ENCODE measurements around the gene ADAM8.

ADAM8 gene

GRCh38 chr10:133249975-133250754 lies 26.5 kb downstream of the ADAM8 start:
- no peak overlapping the region for H3K4me3 ChIP-seq (ENCODE audit: low read depth, low read length)
- no peak for TF ChIP-seq CTCF (IDR thresholded peaks at IDR 0.05; ENCODE audit: borderline replicate concordance, insufficient read depth, low read depth, low read length)

DNA sequence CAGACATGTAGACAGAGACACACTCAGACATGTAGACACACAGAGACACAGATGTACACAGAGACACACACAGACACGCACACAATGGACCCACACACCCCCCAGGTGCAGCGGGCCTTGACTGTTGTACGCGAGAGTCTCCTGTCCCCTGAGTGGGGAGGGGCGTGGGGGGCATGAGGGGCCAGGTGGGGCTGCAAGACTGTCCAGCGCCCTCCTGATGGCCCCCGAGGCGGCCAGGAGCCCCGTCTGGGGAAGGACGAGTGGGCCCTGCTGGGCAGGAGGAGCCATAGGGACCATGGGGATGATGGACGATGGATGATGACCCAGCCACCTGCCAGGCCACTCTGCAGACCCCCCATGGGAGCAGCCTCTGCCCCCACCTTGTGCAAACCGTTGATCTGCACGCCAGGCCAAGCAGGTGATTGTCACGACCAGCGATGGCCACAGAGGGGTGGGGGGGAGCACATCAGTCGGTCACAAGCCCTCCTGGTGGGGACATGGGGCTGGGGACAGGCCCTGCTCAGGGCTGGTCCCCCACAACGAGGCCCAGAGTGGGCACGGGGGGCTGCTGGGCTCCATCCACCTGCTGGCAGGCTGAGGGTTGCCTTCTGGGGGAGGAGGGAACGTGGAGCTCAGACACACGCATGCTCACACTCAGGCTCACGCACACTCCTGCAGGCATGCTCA lies 27.4 kb downstream of the ADAM8 start:
- TF ChIP-seq CTCF (IDR thresholded peaks at IDR 0.05; ENCODE audit: borderline replicate concordance, insufficient read depth, low read depth, low read length) = 0 out of 2 replicates have a peak, but pooled peaks have one; percentile 17
- H3K4me3 ChIP-seq (ENCODE audit: low read depth, low read length) = no peak overlapping the region

GRCh38 chr10:133248334-133248715 lies 28.3 kb downstream of the ADAM8 start:
- no peak for TF ChIP-seq CTCF (IDR thresholded peaks at IDR 0.05; ENCODE audit: borderline replicate concordance, insufficient read depth, low read depth, low read length)

DNA sequence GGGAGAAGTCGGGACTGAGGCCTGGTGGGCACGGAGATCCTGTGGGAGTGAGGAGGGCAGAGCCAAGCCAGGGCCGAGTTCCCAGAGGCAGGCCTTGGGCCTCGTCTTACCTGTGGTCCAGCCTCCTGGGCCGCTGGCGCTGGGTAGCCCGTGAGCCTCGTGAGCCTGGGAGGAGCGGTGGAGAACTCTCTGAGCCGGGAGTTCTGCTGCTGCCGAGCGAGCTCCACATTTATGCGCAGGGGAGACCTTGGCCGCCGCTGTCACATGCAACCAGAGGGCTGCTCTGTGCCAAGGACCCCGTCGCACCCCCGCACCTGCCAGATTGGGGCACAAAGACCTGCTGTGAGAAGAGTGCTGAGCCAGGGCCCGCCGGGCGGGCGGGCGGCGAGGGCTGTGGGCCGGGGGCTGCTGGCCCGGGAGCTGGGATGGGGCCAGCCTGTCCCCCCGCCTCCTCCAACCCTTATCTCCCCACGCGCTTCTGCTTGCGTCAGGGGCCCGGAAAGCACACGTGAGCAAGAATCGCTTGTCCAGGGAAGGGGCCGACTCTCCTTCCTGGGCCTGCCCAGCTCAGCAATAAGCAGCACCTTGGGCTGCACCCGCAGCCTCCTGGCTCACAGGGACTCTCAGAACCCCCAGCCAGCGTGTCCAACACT lies 28.9 kb downstream of the ADAM8 start:
- no peak overlapping the region for H3K4me3 ChIP-seq (ENCODE audit: low read depth, low read length)
- no peak for TF ChIP-seq CTCF (IDR thresholded peaks at IDR 0.05; ENCODE audit: borderline replicate concordance, insufficient read depth, low read depth, low read length)

More at GRCh38 chr10:133248334-133248715, 28.3 kb downstream of the ADAM8 start:
- H3K4me3 ChIP-seq (ENCODE audit: low read depth, low read length) = no peak overlapping the region

GRCh38 chr10:133246236-133246626 lies 30.4 kb downstream of the ADAM8 start:
- no peak overlapping the region for H3K4me3 ChIP-seq (ENCODE audit: low read depth, low read length)
- no peak for TF ChIP-seq CTCF (IDR thresholded peaks at IDR 0.05; ENCODE audit: borderline replicate concordance, insufficient read depth, low read depth, low read length)

DNA sequence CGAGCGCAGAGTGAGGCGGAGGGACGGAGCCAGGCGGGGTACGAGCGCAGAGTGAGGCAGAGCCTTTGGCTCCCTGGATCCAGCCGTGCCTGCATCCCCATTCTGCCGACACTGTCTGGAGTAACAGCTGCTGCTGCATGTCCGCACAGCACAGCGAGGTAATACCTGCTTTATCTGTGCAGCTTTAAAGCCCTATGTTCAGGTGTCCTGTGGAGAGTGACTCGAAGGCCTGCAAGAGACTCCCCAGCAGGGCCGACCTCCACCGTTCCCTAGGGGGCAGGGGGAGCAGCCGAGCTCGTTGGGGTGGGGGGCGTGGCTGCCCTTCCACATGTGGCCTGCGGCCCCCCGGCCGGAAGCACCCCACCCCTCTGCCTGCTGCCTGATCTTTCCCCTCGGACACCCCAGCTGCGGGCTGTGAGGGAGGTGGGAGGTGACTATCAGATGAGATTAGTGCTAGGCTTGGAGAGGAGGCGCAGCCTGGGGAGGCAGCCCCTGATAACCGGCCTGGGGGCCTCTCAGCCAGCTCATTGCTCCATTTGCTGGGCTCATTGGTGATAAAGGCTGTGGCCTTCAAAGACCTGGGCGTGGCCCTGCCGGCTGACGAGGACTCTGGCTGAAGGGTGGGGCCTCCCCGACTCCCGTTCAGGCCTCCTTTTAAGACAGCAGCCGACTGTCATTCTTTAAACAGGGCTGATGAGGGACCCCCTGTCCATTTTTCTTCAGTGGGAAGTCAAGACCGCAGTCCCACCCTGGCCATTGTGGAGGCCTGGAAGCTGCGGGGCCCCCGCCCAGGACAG lies 31.0 kb downstream of the ADAM8 start:
- H3K4me3 ChIP-seq (ENCODE audit: low read depth, low read length) = no peak overlapping the region

More for the DNA sequence above, 31.0 kb downstream of the ADAM8 start:
- no peak for TF ChIP-seq CTCF (IDR thresholded peaks at IDR 0.05; ENCODE audit: borderline replicate concordance, insufficient read depth, low read depth, low read length)

Measured in GM12875 (cell line).